IMR-90 (cell line): Measurements from ENCODE around the gene PAIP1. TPM values are rescaled to one million over a fixed set of nuclear protein-coding genes. Genes with fewer than 3 reads are reported as not detected.

ENCODE experiments used
- ATAC-seq: fragments of 200-7000 bp; cut with Tn5 transposase; 2 replicates; pipeline ENCODE4 v1.9.1; 2020; ENCODE audit warnings: low read depth, mild to moderate bottlenecking, moderate library complexity
- BruUV-seq: library from RNA; stranded (reverse); fragments of 400-500 nt; replicated peaks from 2 replicates; lab custom pipeline; 2021; lab: Mats Ljungman, UMichigan
- CTCF ChIA-PET: fragments of 300-600 bp; formaldehyde crosslinking; extraction: SDS; loops from one replicate; lab custom pipeline; 2021; ENCODE audit warnings: antibody characterized with exemption; lab: Yijun Ruan, JAX
- POLR2A ChIA-PET: fragments of 300-600 bp; sonication (Branson Sonifier 250); formaldehyde crosslinking; loops from one replicate; lab custom pipeline; 2022; ENCODE audit warnings: antibody characterized with exemption; ENCODE audit not compliant: unreplicated experiment; lab: Charles Lee
- DNase-seq: peaks from one replicate; pipeline ENCODE4 v3.0.0; 2013
- H2AFZ ChIP-seq: replicated peaks from 2 replicates; pipeline ENCODE3; 2013; ENCODE audit warnings: low read length, mild to moderate bottlenecking; ENCODE audit not compliant: poor library complexity
- H2AK5ac ChIP-seq: 2 replicates; pipeline ENCODE4 v1.6.1; 2013; ENCODE audit warnings: low read depth, low read length, inconsistent platforms
- H2AK9ac ChIP-seq: replicated peaks from 2 replicates; pipeline ENCODE3; 2013; ENCODE audit warnings: mild to moderate bottlenecking, low read depth, low read length, moderate library complexity; ENCODE audit not compliant: poor library complexity
- H2BK120ac ChIP-seq: 2 replicates; pipeline ENCODE4 v1.6.1; 2013; ENCODE audit warnings: low read depth, low read length, inconsistent platforms
- H2BK15ac ChIP-seq: 3 replicates; pipeline ENCODE4 v1.6.1; 2013; ENCODE audit warnings: low read depth, low read length, inconsistent platforms
- H2BK20ac ChIP-seq: 2 replicates; pipeline ENCODE4 v1.6.1; 2013; ENCODE audit warnings: low read depth, mild to moderate bottlenecking, inconsistent platforms, low read length, moderate library complexity
- H2BK5ac ChIP-seq: 2 replicates; pipeline ENCODE4 v1.6.1; 2013; ENCODE audit warnings: mild to moderate bottlenecking, low read depth, low read length, inconsistent platforms; ENCODE audit not compliant: poor library complexity, severe bottlenecking
- H3K14ac ChIP-seq: replicated peaks from 2 replicates; pipeline ENCODE4 v1.6.1; 2013; ENCODE audit warnings: low read depth, low read length, inconsistent platforms
- H3K18ac ChIP-seq: 2 replicates; pipeline ENCODE4 v1.6.1; 2013; ENCODE audit warnings: low read depth, low read length, control low read depth
- H3K23ac ChIP-seq: 2 replicates; pipeline ENCODE4 v1.6.1; 2013; ENCODE audit warnings: low read depth, low read length, inconsistent platforms
- H3K27ac ChIP-seq: 2 replicates; pipeline ENCODE4 v1.5.1; 2013; ENCODE audit warnings: mild to moderate bottlenecking, control low read depth, low read length; ENCODE audit not compliant: insufficient read depth
- H3K27me3 ChIP-seq: 2 replicates; pipeline ENCODE4 v1.6.1; 2013; ENCODE audit warnings: low read length; ENCODE audit not compliant: control insufficient read depth, insufficient read depth
- H3K36me3 ChIP-seq: 2 replicates; pipeline ENCODE4 v1.6.1; 2013; ENCODE audit warnings: low read length, mixed read lengths; ENCODE audit not compliant: control insufficient read depth, insufficient read depth
- H3K4ac ChIP-seq: 2 replicates; pipeline ENCODE4 v1.6.1; 2013; ENCODE audit warnings: low read depth, low read length, inconsistent platforms
- H3K4me1 ChIP-seq: 2 replicates; pipeline ENCODE4 v1.6.1; 2013; ENCODE audit warnings: low read length, mixed read lengths; ENCODE audit not compliant: control insufficient read depth, insufficient read depth
- H3K4me2 ChIP-seq: 2 replicates; pipeline ENCODE4 v1.6.1; 2013; ENCODE audit warnings: low read depth, mild to moderate bottlenecking, control low read depth, low read length, moderate library complexity
- H3K4me3 ChIP-seq: 2 replicates; pipeline ENCODE4 v1.5.1; 2013; ENCODE audit warnings: low read depth, mild to moderate bottlenecking, control low read depth, low read length, moderate library complexity; ENCODE audit not compliant: insufficient read depth
- H3K56ac ChIP-seq: 2 replicates; pipeline ENCODE4 v1.6.1; 2013; ENCODE audit warnings: low read length, inconsistent platforms; ENCODE audit not compliant: insufficient read depth; ENCODE audit errors: extremely low read depth
- H3K79me1 ChIP-seq, 2 experiments: 2 replicates each; pipeline ENCODE4 v1.6.1; 2013; ENCODE audit warnings: low read length in 2 of 2, inconsistent platforms in 1 of 2, low read depth in 1 of 2
- H3K9ac ChIP-seq: 2 replicates; pipeline ENCODE4 v1.6.1; 2013; ENCODE audit warnings: low read depth, low read length, control low read depth
- H3K9me1 ChIP-seq: 2 replicates; pipeline ENCODE4 v1.6.1; 2013; ENCODE audit warnings: low read length, inconsistent platforms; ENCODE audit not compliant: insufficient read depth
- H3K9me3 ChIP-seq: 2 replicates; pipeline ENCODE4 v1.6.1; 2013; ENCODE audit warnings: low read length; ENCODE audit not compliant: control insufficient read depth, insufficient read depth
- H4K20me1 ChIP-seq: 2 replicates; pipeline ENCODE4 v1.6.1; 2013; ENCODE audit warnings: low read length, inconsistent platforms; ENCODE audit not compliant: insufficient read depth
- H4K5ac ChIP-seq: 2 replicates; pipeline ENCODE4 v1.6.1; 2013; ENCODE audit warnings: mild to moderate bottlenecking, low read depth, low read length, control low read depth
- H4K8ac ChIP-seq, 2 experiments: 2 replicates each; pipeline ENCODE4 v1.6.1; 2013; ENCODE audit warnings: low read depth in 2 of 2, low read length in 2 of 2, control low read depth in 1 of 2, inconsistent platforms in 1 of 2
- H4K91ac ChIP-seq: 2 replicates; pipeline ENCODE4 v1.6.1; 2013; ENCODE audit warnings: low read depth, low read length, inconsistent platforms; ENCODE audit not compliant: insufficient read depth
- BHLHE40 ChIP-seq: fragments of 150-350 bp; IDR thresholded peaks from 2 replicates; pipeline ENCODE4 v1.6.1; 2016; ENCODE audit warnings: mild to moderate bottlenecking, low read depth, low read length
- CEBPB ChIP-seq: IDR thresholded peaks from 2 replicates; pipeline ENCODE4 v1.6.1; 2012; ENCODE audit warnings: low read depth, low read length, improper control_type of control experiment
- CTCF ChIP-seq: conservative IDR thresholded peaks from 2 replicates; pipeline ENCODE4 v1.5.1; 2012; ENCODE audit warnings: mild to moderate bottlenecking, low read depth, low read length, improper control_type of control experiment
- FOS ChIP-seq: fragments of 150-350 bp; IDR thresholded peaks from 2 replicates; pipeline ENCODE4 v1.6.1; 2016; ENCODE audit warnings: low read depth, low read length
- MAFK ChIP-seq: IDR thresholded peaks from 2 replicates; pipeline ENCODE4 v1.6.1; 2012; ENCODE audit warnings: low read depth, low read length, improper control_type of control experiment
- MAZ ChIP-seq: IDR thresholded peaks from 2 replicates; pipeline ENCODE4 v1.6.1; 2012; ENCODE audit warnings: low read depth, mild to moderate bottlenecking, low read length, improper control_type of control experiment, moderate library complexity, borderline replicate concordance
- MXI1 ChIP-seq: IDR thresholded peaks from 2 replicates; pipeline ENCODE4 v1.6.1; 2012; ENCODE audit warnings: low read depth, mild to moderate bottlenecking, low read length, moderate library complexity, borderline replicate concordance
- NFE2L2 ChIP-seq: fragments of 150-350 bp; IDR thresholded peaks from 2 replicates; pipeline ENCODE4 v1.6.1; 2016; ENCODE audit warnings: low read depth, mild to moderate bottlenecking, low read length
- POLR2A ChIP-seq: IDR thresholded peaks from 2 replicates; pipeline ENCODE4 v1.6.1; 2012; ENCODE audit warnings: mild to moderate bottlenecking, low read depth, low read length
- RAD21 ChIP-seq: IDR thresholded peaks from 2 replicates; pipeline ENCODE4 v1.6.1; 2012; ENCODE audit warnings: low read length, improper control_type of control experiment
- RCOR1 ChIP-seq: IDR thresholded peaks from 2 replicates; pipeline ENCODE4 v1.6.1; 2012; ENCODE audit warnings: mild to moderate bottlenecking, low read length, improper control_type of control experiment; ENCODE audit not compliant: insufficient replicate concordance
- SMC3 ChIP-seq: fragments of 150-350 bp; IDR thresholded peaks from 2 replicates; pipeline ENCODE4 v1.6.1; 2016; ENCODE audit warnings: low read depth, mild to moderate bottlenecking, antibody characterized with exemption, low read length, moderate library complexity
- USF2 ChIP-seq: fragments of 150-350 bp; IDR thresholded peaks from 2 replicates; pipeline ENCODE4 v1.6.1; 2017; ENCODE audit warnings: mild to moderate bottlenecking, antibody characterized with exemption, low read length, low read depth
- WGBS, 2 experiments: methylation state at CpG; one replicate each; pipeline versions ENCODE4 v1.1.5 to v1.1.7; 2013; ENCODE audit warnings: missing lambda C conversion rate in 2 of 2; ENCODE audit not compliant: insufficient read length in 1 of 2; ENCODE audit errors: extremely low coverage in 2 of 2; 5-methylcytosine and 5-hydroxymethylcytosine counted together
- dilution Hi-C: fragments of 300-500 bp; cut with HindIII; formaldehyde crosslinking; loops from one replicate; pipeline ENCODE4 v1.14.3; 2018; ENCODE audit warnings: low sequenced_read_pairs; ENCODE audit not compliant: unreplicated experiment
- in situ Hi-C: fragments of 300-500 bp; cut with MboI; formaldehyde crosslinking; loops from 3 replicates; pipeline ENCODE4 v1.14.3; 2019; ENCODE audit warnings: low sequenced_read_pairs, inconsistent platforms, mixed read lengths
- intact Hi-C: fragments of 100-400 bp; cut with micrococcal nuclease; formaldehyde crosslinking; loops from 2 replicates; pipeline ENCODE4 v1.10.0; 2022
- polyA plus RNA-seq, 3 experiments: library from polyadenylated mRNA; depleted of rRNA; stranded (reverse); fragments of >200 nt; gene quantifications; 2 replicates each; pipeline ENCODE4 v1.2.3, GENCODE V29; 2012; ENCODE audit warnings: low replicate concordance in 1 of 3
- total RNA-seq: library from RNA; depleted of rRNA; stranded (reverse); fragments of >200 nt; gene quantifications from 2 replicates; pipeline ENCODE4 v1.2.3, GENCODE V29; 2012
- TF ChIP-seq, protein P1 (sequence below): fragments of 150-350 bp; IDR thresholded peaks from 2 replicates; pipeline ENCODE4 v1.6.1; 2016; ENCODE audit warnings: low read depth, mild to moderate bottlenecking, low read length, moderate library complexity, borderline replicate concordance

The PAIP1 gene
- total and polyA plus RNA-seq, 2 of the 4 experiments (the other 2 are of a cell fraction) = 59.1 to 123 TPM

DNA sequence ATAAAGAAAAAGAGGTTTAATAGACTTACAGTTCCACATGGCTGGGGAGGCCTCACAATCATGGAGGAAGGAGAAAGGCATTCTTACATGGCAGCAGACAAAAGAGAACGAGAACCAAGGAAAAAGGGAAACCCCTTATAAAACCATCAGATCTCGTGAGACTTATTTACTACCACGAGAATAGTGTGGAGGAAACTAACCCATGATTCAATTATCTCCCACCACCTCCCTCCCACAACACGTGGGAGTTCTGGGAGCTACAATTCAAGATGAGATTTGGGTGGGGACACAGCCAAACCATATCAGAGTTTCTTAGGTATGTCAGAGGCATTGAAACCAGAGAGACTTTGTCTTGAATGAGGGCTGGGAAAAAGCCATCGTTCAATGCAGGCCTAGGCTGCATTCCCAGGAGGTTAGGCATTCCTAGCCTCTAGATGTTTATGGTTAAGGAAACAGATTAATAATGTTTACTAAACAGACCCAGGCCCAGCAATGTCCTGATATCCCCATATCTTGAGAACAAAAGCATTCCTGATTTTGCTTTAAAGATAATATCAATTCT is 7.5 kb upstream of the PAIP1 start:
- Histone ChIP-seq H3K23ac (no peak overlapping the region), H4K91ac (no peak overlapping the region), H2BK5ac (no peak overlapping the region), H2AK5ac (no peak overlapping the region), H4K5ac (no peak overlapping the region), H3K56ac (no peak overlapping the region), H3K4me1 (peaks cover 8% of the 10 kb centered on the region; the same call in 1 of the 2 replicates), H3K36me3 (no peaks in the 10 kb centered on the region), H2AK9ac (no peak overlapping the region), H2AFZ (no peak overlapping the region), H3K18ac (no peak overlapping the region), H2BK120ac (no peak overlapping the region; the same call in 1 of the 2 replicates), H3K4me3 (no peak overlapping the region), H3K9me1 (no peaks in the 10 kb centered on the region), H3K27ac (no peak overlapping the region), H2BK15ac (no peak overlapping the region), H3K9me3 (no peaks in the 10 kb centered on the region), H3K27me3 (no peaks in the 10 kb centered on the region), H4K20me1 (no peaks in the 10 kb centered on the region), H3K9ac (no peak overlapping the region), H3K4ac (no peak overlapping the region), H3K4me2 (0 out of 2 replicates have a peak overlapping the region, but pooled peaks have one; percentile 1), H4K8ac (peak overlapping the region in 1 of 2 experiments; percentile 32; a peak in 1 of 4 replicates), H3K14ac (no peak overlapping the region), H3K79me1 (no peaks in the 10 kb centered on the region), H2BK20ac (0 out of 2 replicates have a peak overlapping the region, but pooled peaks have one; percentile 29)
- BruUV-seq = no TSS peak
- peak; percentile 10; the same call in 1 of the 2 replicates for ATAC-seq
- ChIA-PET POLR2A (no interaction called here), CTCF (interaction anchor here (0.6 kb wide), 2 partner anchors 25 to 878 kb away, joined by 3 read pairs; no protein-coding TSS in a partner anchor)
- in situ Hi-C loops = no loop called here
- WGBS, 2 experiments = no CpG with 5 or more reads among the region's 5 CpGs
- TF ChIP-seq MAZ (no peak), CEBPB (no peak), CTCF (no peak), MXI1 (no peak), NFE2L2 (no peak), MAFK (no peak), USF2 (no peak), SMC3 (no peak), POLR2A (no peak), RCOR1 (no peak), FOS (no peak), BHLHE40 (no peak), RAD21 (no peak)
- TF ChIP-seq, protein P1, sequence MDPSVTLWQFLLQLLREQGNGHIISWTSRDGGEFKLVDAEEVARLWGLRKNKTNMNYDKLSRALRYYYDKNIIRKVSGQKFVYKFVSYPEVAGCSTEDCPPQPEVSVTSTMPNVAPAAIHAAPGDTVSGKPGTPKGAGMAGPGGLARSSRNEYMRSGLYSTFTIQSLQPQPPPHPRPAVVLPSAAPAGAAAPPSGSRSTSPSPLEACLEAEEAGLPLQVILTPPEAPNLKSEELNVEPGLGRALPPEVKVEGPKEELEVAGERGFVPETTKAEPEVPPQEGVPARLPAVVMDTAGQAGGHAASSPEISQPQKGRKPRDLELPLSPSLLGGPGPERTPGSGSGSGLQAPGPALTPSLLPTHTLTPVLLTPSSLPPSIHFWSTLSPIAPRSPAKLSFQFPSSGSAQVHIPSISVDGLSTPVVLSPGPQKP = no peak
- intact Hi-C loops = no loop called here
- no peak for DNase-seq
- dilution Hi-C loops = no loop called here
